ENCODE measurements around the gene INPPL1.
"Not testable (repeated sequence)": the region's sequence is repeated elsewhere in the genome, so short reads cannot be mapped to it uniquely, and the experiment has no call there.

Gene INPPL1

DNA sequence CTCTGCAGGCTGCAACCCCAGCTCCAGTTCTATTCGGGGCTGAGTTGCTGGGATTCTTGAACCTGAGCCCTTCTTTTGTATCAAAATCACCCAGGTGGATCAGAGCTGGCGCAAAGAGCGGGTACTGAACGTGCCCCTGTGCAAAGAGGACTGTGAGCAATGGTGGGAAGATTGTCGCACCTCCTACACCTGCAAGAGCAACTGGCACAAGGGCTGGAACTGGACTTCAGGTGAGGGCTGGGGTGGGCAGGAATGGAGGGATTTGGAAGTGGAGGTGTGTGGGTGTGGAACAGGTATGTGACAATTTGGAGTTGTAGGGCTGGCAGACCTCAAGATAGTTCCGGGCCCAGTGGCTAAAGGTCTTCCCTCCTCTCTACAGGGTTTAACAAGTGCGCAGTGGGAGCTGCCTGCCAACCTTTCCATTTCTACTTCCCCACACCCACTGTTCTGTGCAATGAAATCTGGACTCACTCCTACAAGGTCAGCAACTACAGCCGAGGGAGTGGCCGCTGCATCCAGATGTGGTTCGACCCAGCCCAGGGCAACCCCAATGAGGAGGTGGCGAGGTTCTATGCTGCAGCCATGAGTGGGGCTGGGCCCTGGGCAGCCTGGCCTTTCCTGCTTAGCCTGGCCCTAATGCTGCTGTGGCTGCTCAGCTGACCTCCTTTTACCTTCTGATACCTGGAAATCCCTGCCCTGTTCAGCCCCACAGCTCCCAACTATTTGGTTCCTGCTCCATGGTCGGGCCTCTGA is 28.9 kb upstream of the INPPL1 start:
- H2AFZ ChIP-seq (ENCODE audit: low read depth), result no peak overlapping the region
- TF ChIP-seq CTCF (conservative IDR thresholded peaks at IDR 0.05; ENCODE audit: low read depth, low read length), result no peak
- no peaks in the 10 kb centered on the region for H3K4me1 ChIP-seq (ENCODE audit: low read depth, poor library complexity, severe bottlenecking)
- H3K79me2 ChIP-seq (ENCODE audit: insufficient read depth, low read depth), result no peaks in the 10 kb centered on the region
- H3K9ac ChIP-seq, result no peak overlapping the region
- H3K4me3 ChIP-seq (IDR thresholded peaks at IDR 0.05; ENCODE audit: insufficient read depth, low read depth, low read length), result no peak overlapping the region
- H3K4me2 ChIP-seq, result no peak overlapping the region
- no peaks in the 10 kb centered on the region for H3K27me3 ChIP-seq (ENCODE audit: insufficient read depth, low read depth)
- no peak overlapping the region for H3K27ac ChIP-seq
- H3K36me3 ChIP-seq (ENCODE audit: insufficient read depth), result no peaks in the 10 kb centered on the region
- no peaks in the 10 kb centered on the region for H4K20me1 ChIP-seq (ENCODE audit: insufficient read depth)

DNA sequence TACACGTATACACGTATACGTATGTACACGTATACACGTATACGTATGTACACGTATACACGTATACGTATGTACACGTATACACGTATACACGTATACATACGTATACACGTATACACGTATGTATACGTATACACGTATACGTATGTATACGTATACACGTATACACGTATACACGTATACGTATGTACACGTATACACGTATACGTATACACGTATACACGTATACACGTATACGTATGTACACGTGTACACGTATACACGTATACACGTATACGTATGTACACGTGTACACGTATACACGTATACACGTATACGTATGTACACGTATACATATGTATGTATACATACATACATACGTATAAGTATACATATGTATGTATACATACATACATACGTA is 23.1 kb upstream of the INPPL1 start:
- not testable (repeated sequence) for H3K4me3 ChIP-seq (IDR thresholded peaks at IDR 0.05; ENCODE audit: insufficient read depth, low read depth, low read length); H3K4me2 ChIP-seq; H4K20me1 ChIP-seq (ENCODE audit: insufficient read depth); H2AFZ ChIP-seq (ENCODE audit: low read depth); H3K9ac ChIP-seq; H3K36me3 ChIP-seq (ENCODE audit: insufficient read depth); H3K79me2 ChIP-seq (ENCODE audit: insufficient read depth, low read depth); H3K27ac ChIP-seq; H3K4me1 ChIP-seq (ENCODE audit: low read depth, poor library complexity, severe bottlenecking); H3K27me3 ChIP-seq (ENCODE audit: insufficient read depth, low read depth)

DNA sequence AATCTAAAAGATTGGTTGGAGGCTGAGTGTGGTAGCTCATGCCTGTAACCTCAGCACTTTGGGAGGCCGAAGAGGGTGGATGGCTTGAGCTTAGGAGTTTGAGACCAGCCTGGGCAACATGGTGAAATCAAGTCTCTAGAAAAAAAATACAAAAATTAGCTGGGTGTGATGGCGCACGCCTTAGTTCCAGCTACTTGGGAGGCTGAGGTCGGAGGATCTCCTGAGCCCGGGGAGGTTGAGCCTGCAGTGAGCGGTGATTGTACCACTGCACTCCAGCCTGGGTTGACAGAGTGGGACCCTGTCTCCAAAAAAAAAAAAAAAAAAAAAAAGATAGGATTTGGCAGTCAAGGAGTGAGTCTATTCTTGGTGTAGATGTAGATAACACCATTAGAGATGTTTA is 22.0 kb upstream of the INPPL1 start:
- no peak overlapping the region for H3K9ac ChIP-seq
- TF ChIP-seq CTCF (conservative IDR thresholded peaks at IDR 0.05; ENCODE audit: low read depth, low read length), result no peak

GRCh38 chr11:72203163-72203562 is 21.4 kb upstream of the INPPL1 start:
- Histone ChIP-seq H3K4me1 (ENCODE audit: low read depth, poor library complexity, severe bottlenecking) (no peaks in the 10 kb centered on the region), H4K20me1 (ENCODE audit: insufficient read depth) (no peaks in the 10 kb centered on the region), H3K9ac (no peak overlapping the region), H3K27me3 (ENCODE audit: insufficient read depth, low read depth) (no peaks in the 10 kb centered on the region), H2AFZ (ENCODE audit: low read depth) (no peak overlapping the region), H3K4me3 (IDR thresholded peaks at IDR 0.05; ENCODE audit: insufficient read depth, low read depth, low read length) (no peak overlapping the region), H3K27ac (no peak overlapping the region), H3K4me2 (no peak overlapping the region), H3K36me3 (ENCODE audit: insufficient read depth) (no peaks in the 10 kb centered on the region), H3K79me2 (ENCODE audit: insufficient read depth, low read depth) (no peaks in the 10 kb centered on the region)
- TF ChIP-seq CTCF (conservative IDR thresholded peaks at IDR 0.05; ENCODE audit: low read depth, low read length), result no peak

More for the DNA sequence above, 22.0 kb upstream of the INPPL1 start:
- Histone ChIP-seq H3K27me3 (ENCODE audit: insufficient read depth, low read depth) (no peaks in the 10 kb centered on the region), H3K4me3 (IDR thresholded peaks at IDR 0.05; ENCODE audit: insufficient read depth, low read depth, low read length) (no peak overlapping the region), H3K27ac (no peak overlapping the region), H3K4me2 (no peak overlapping the region), H4K20me1 (ENCODE audit: insufficient read depth) (no peaks in the 10 kb centered on the region), H3K36me3 (ENCODE audit: insufficient read depth) (no peaks in the 10 kb centered on the region), H3K79me2 (ENCODE audit: insufficient read depth, low read depth) (no peaks in the 10 kb centered on the region), H3K4me1 (ENCODE audit: low read depth, poor library complexity, severe bottlenecking) (no peaks in the 10 kb centered on the region), H2AFZ (ENCODE audit: low read depth) (no peak overlapping the region)

GRCh38 chr11:72204886-72205285 is 19.7 kb upstream of the INPPL1 start:
- H3K27ac ChIP-seq, result no peak overlapping the region
- H3K4me3 ChIP-seq (IDR thresholded peaks at IDR 0.05; ENCODE audit: insufficient read depth, low read depth, low read length), result no peak overlapping the region
- no peaks in the 10 kb centered on the region for H3K79me2 ChIP-seq (ENCODE audit: insufficient read depth, low read depth)
- H3K4me2 ChIP-seq, result no peak overlapping the region
- H3K36me3 ChIP-seq (ENCODE audit: insufficient read depth), result no peaks in the 10 kb centered on the region
- no peaks in the 10 kb centered on the region for H4K20me1 ChIP-seq (ENCODE audit: insufficient read depth)
- no peaks in the 10 kb centered on the region for H3K4me1 ChIP-seq (ENCODE audit: low read depth, poor library complexity, severe bottlenecking)
- H2AFZ ChIP-seq (ENCODE audit: low read depth), result no peak overlapping the region
- no peak overlapping the region for H3K9ac ChIP-seq
- H3K27me3 ChIP-seq (ENCODE audit: insufficient read depth, low read depth), result no peaks in the 10 kb centered on the region
- no peak for TF ChIP-seq CTCF (conservative IDR thresholded peaks at IDR 0.05; ENCODE audit: low read depth, low read length)

- not testable (repeated sequence) for H3K36me3 ChIP-seq (ENCODE audit: insufficient read depth); H3K4me2 ChIP-seq; H3K4me1 ChIP-seq (ENCODE audit: low read depth, poor library complexity, severe bottlenecking); H3K9ac ChIP-seq; H3K79me2 ChIP-seq (ENCODE audit: insufficient read depth, low read depth); H2AFZ ChIP-seq (ENCODE audit: low read depth); H3K27me3 ChIP-seq (ENCODE audit: insufficient read depth, low read depth); H3K27ac ChIP-seq; H4K20me1 ChIP-seq (ENCODE audit: insufficient read depth); H3K4me3 ChIP-seq (IDR thresholded peaks at IDR 0.05; ENCODE audit: insufficient read depth, low read depth, low read length)
Measured at GRCh38 chr11:72206794-72207193, 17.8 kb upstream of the INPPL1 start.
